Panc1 (cell line): ENCODE data around the gene RFX2.

ENCODE experiments used
- CTCF ChIP-seq: fragments of 450-650 bp; IDR thresholded peaks from 2 replicates; pipeline ENCODE4 v1.5.1; 2017; ENCODE audit warnings: mild to moderate bottlenecking
- REST ChIP-seq, 2 experiments: IDR thresholded peaks; 2 replicates each; pipeline ENCODE4 v1.6.1; 2011 to 2012; ENCODE audit warnings: low read depth in 2 of 2, control low read depth in 1 of 2, low read length in 1 of 2, mild to moderate bottlenecking in 1 of 2, moderate library complexity in 1 of 2; ENCODE audit not compliant: insufficient read depth in 1 of 2
- TCF7L2 ChIP-seq: IDR thresholded peaks from 2 replicates; pipeline ENCODE4 v1.6.1; 2011; ENCODE audit warnings: mild to moderate bottlenecking, low read depth, low read length, inconsistent platforms

- TF ChIP-seq CTCF: no peak
- TF ChIP-seq REST (IDR thresholded peaks at IDR 0.05; ENCODE audit: insufficient read depth in 1 of 2, low read depth in 2 of 2, low read length in 1 of 2): no peak
- TF ChIP-seq TCF7L2: no peak
These were observed 115.7 kb downstream of the RFX2 start for GRCh38 chr19:5994405-5995165.
